HFFc6 (cell line): ENCODE results near the gene RAPGEF4. TPM values are rescaled to one million over a fixed set of nuclear protein-coding genes. Genes with fewer than 3 reads are reported as not detected.

ENCODE experiments used
- DNase-seq: peaks from one replicate; pipeline ENCODE4 v3.0.0-alpha.2; 2018
- H3K27ac Mint-ChIP-seq: 2 replicates; pipeline ENCODE4 v1.8.0; 2020; ENCODE audit warnings: mild to moderate bottlenecking, mixed read lengths
- H3K27me3 Mint-ChIP-seq: 2 replicates; pipeline ENCODE4 v1.8.0; 2021; ENCODE audit warnings: mild to moderate bottlenecking, moderate library complexity, mixed read lengths; ENCODE audit not compliant: insufficient read depth
- H3K36me3 Mint-ChIP-seq: 2 replicates; pipeline ENCODE4 v1.8.0; 2021; ENCODE audit warnings: low read depth, mixed read lengths
- H3K4me1 Mint-ChIP-seq: 2 replicates; pipeline ENCODE4 v1.8.0; 2020; ENCODE audit warnings: low read depth, mixed read lengths
- H3K4me3 Mint-ChIP-seq: 2 replicates; pipeline ENCODE4 v1.8.0; 2020; ENCODE audit warnings: mild to moderate bottlenecking, moderate library complexity, mixed read lengths
- H3K9me3 Mint-ChIP-seq: 2 replicates; pipeline ENCODE4 v1.8.0; 2020; ENCODE audit warnings: mild to moderate bottlenecking, mixed read lengths
- CTCF ChIP-seq: fragments of 200-600 bp; sonication (generic); IDR thresholded peaks from 2 replicates; pipeline ENCODE4 v1.5.0; 2021; ENCODE audit warnings: antibody characterized with exemption, mild to moderate bottlenecking
- total RNA-seq, 6 experiments: library from RNA; stranded (reverse); fragmentation: NEBNext Ultra II Directional; extraction: Animal tissue kit (Norgen Biotek cat#: 25700); gene quantifications; 2 replicates in 1 of 6; 3 replicates in 5 of 6; pipeline ENCODE4 v1.2.3, GENCODE V29; 2021

Gene RAPGEF4
- total RNA-seq, 6 experiments from 2014 or later = 0.14 to 0.37 (median 0.18) TPM

- no peak for TF ChIP-seq CTCF
- Mint-ChIP-seq H3K4me3 (no peak overlapping the region), H3K36me3 (peaks cover 13% of the 10 kb centered on the region), H3K27ac (no peak overlapping the region), H3K9me3 (peaks cover 10% of the 10 kb centered on the region), H3K27me3 (peaks cover 10% of the 10 kb centered on the region), H3K4me1 (peaks cover 10% of the 10 kb centered on the region)
- no peak for DNase-seq
These were observed 13.7 kb downstream of the RAPGEF4 start for GRCh38 chr2:172749388-172749787.

GRCh38 chr2:172751564-172751963, 15.9 kb downstream of the RAPGEF4 start:
- H3K4me1 Mint-ChIP-seq = no peaks in the 10 kb centered on the region
- peaks cover 5% of the 10 kb centered on the region; the same call in 1 of the 2 replicates for H3K36me3 Mint-ChIP-seq
- no peaks in the 10 kb centered on the region for H3K9me3 Mint-ChIP-seq
- peaks cover 21% of the 10 kb centered on the region for H3K27me3 Mint-ChIP-seq
- no peak overlapping the region for H3K4me3 Mint-ChIP-seq
- no peak overlapping the region for H3K27ac Mint-ChIP-seq
- TF ChIP-seq CTCF = no peak
- no peak for DNase-seq

- no peaks in the 10 kb centered on the region for H3K9me3 Mint-ChIP-seq
- no peaks in the 10 kb centered on the region for H3K36me3 Mint-ChIP-seq
- H3K4me1 Mint-ChIP-seq = no peaks in the 10 kb centered on the region
- no peak overlapping the region for H3K27ac Mint-ChIP-seq
- no peak overlapping the region for H3K4me3 Mint-ChIP-seq
- DNase-seq = no peak
- TF ChIP-seq CTCF = no peak
- peaks cover 21% of the 10 kb centered on the region for H3K27me3 Mint-ChIP-seq
These were observed 18.0 kb downstream of the RAPGEF4 start for GRCh38 chr2:172753610-172754009.

GRCh38 chr2:172759441-172759840, 23.8 kb downstream of the RAPGEF4 start:
- Mint-ChIP-seq H3K4me1 (no peaks in the 10 kb centered on the region), H3K27me3 (peaks cover 31% of the 10 kb centered on the region), H3K36me3 (peaks cover 13% of the 10 kb centered on the region), H3K27ac (no peak overlapping the region), H3K4me3 (no peak overlapping the region), H3K9me3 (peaks cover 18% of the 10 kb centered on the region)
- TF ChIP-seq CTCF = no peak
- no peak for DNase-seq

- no peak for TF ChIP-seq CTCF
- Mint-ChIP-seq H3K27me3 (peaks cover 34% of the 10 kb centered on the region), H3K27ac (no peak overlapping the region), H3K4me3 (no peak overlapping the region), H3K9me3 (peaks cover 18% of the 10 kb centered on the region), H3K4me1 (no peaks in the 10 kb centered on the region), H3K36me3 (peaks cover 13% of the 10 kb centered on the region)
- no peak for DNase-seq
These were observed 25.7 kb downstream of the RAPGEF4 start for GRCh38 chr2:172761306-172761705.

- no peak for DNase-seq
- Mint-ChIP-seq H3K36me3 (peaks cover 13% of the 10 kb centered on the region), H3K4me3 (no peak overlapping the region), H3K4me1 (no peaks in the 10 kb centered on the region), H3K27me3 (peaks cover 30% of the 10 kb centered on the region), H3K9me3 (peaks cover 18% of the 10 kb centered on the region), H3K27ac (no peak overlapping the region)
- TF ChIP-seq CTCF = no peak
These were observed 26.9 kb downstream of the RAPGEF4 start for GRCh38 chr2:172762574-172762973.
